Suprapubic skin (tissue), 4 donors: ENCODE measurements around the gene PANX2. TPM values are rescaled to one million over a fixed set of nuclear protein-coding genes. Genes with fewer than 3 reads are reported as not detected.
"Not testable (repeated sequence)": the region's sequence is repeated elsewhere in the genome, so short reads cannot be mapped to it uniquely, and the experiment has no call there.

ENCODE experiments used
- DNase-seq, 2 donors: peaks; one replicate each; pipeline ENCODE4 v3.0.0-alpha.2; 2019; ENCODE audit warnings: low spot score in 2 of 2
- H3K27ac ChIP-seq: fragments of 200-600 bp; sonication (generic); one replicate; pipeline ENCODE4 v1.5.1; 2019
- H3K27me3 ChIP-seq: fragments of 200-600 bp; sonication (generic); one replicate; pipeline ENCODE4 v1.5.1; 2019
- H3K36me3 ChIP-seq: fragments of 200-600 bp; sonication (generic); one replicate; pipeline ENCODE4 v1.5.1; 2019
- H3K4me1 ChIP-seq: fragments of 200-600 bp; sonication (generic); one replicate; pipeline ENCODE4 v1.5.1; 2019
- H3K4me3 ChIP-seq: fragments of 200-600 bp; sonication (generic); one replicate; pipeline ENCODE4 v1.5.1; 2019; ENCODE audit warnings: mild to moderate bottlenecking
- H3K9me3 ChIP-seq: fragments of 200-600 bp; sonication (generic); one replicate; pipeline ENCODE4 v1.5.1; 2019
- CTCF ChIP-seq, 2 donors: fragments of 200-600 bp in 1 of 2; fragments of 450-650 bp in 1 of 2; sonication (generic) in 1 of 2; IDR thresholded peaks; one replicate each; pipeline ENCODE4 v1.5.1; 2016 to 2019; ENCODE audit warnings: antibody characterized with exemption in 2 of 2, mild to moderate bottlenecking in 1 of 2, moderate library complexity in 1 of 2
- EP300 ChIP-seq: sonication (generic); formaldehyde crosslinking; IDR thresholded peaks from one replicate; pipeline ENCODE4 v1.6.1; 2017; ENCODE audit warnings: antibody characterized with exemption
- POLR2A ChIP-seq, 2 donors: fragments of 450-650 bp; IDR thresholded peaks; one replicate each; pipeline ENCODE4 v1.6.1; 2017; ENCODE audit warnings: antibody characterized with exemption in 2 of 2, mild to moderate bottlenecking in 2 of 2, moderate library complexity in 2 of 2
- POLR2AphosphoS5 ChIP-seq, 3 donors: sonication (generic); formaldehyde crosslinking; IDR thresholded peaks; one replicate each; pipeline ENCODE4 v1.6.1; 2017; ENCODE audit warnings: antibody characterized with exemption in 3 of 3
- WGBS: methylation state at CpG from one replicate; pipeline ENCODE4 v1.1.5; 2018; 5-methylcytosine and 5-hydroxymethylcytosine counted together
- total RNA-seq, 4 donors: library from RNA; depleted of rRNA; stranded (reverse); fragments of >200 nt; gene quantifications; one replicate each; pipeline ENCODE4 v1.1.0, GENCODE V29; 2016

PANX2 gene
- total RNA-seq, 4 donors from 2014 or later, result 1.2 to 2.8 (median 2.2) TPM

GRCh38 chr22:50144005-50144614 lies 26.4 kb upstream of the PANX2 start:
- Histone ChIP-seq H3K4me3 (no peak overlapping the region), H3K27me3 (peaks cover 3% of the 10 kb centered on the region), H3K9me3 (no peaks in the 10 kb centered on the region), H3K27ac (no peak overlapping the region), H3K36me3 (no peaks in the 10 kb centered on the region), H3K4me1 (peaks cover 2% of the 10 kb centered on the region)
- 87% methylated on average over 13 of the region's 18 CpGs for WGBS
- peak; percentile 33 to 71 for DNase-seq
- TF ChIP-seq POLR2AphosphoS5 (IDR thresholded peaks at IDR 0.05), result no peak
- TF ChIP-seq CTCF (IDR thresholded peaks at IDR 0.05), result no peak
- no peak for TF ChIP-seq EP300
- TF ChIP-seq POLR2A (IDR thresholded peaks at IDR 0.05), result no peak

GRCh38 chr22:50145721-50146438 lies 24.7 kb upstream of the PANX2 start:
- WGBS, result 68% methylated on average over 22 of the region's 25 CpGs
- Histone ChIP-seq H3K9me3 (no peaks in the 10 kb centered on the region), H3K36me3 (no peaks in the 10 kb centered on the region), H3K27me3 (peaks cover 3% of the 10 kb centered on the region), H3K4me1 (peaks cover 2% of the 10 kb centered on the region), H3K27ac (no peak overlapping the region), H3K4me3 (no peak overlapping the region)
- peak; percentile 53 to 59 for DNase-seq
- no peak for TF ChIP-seq POLR2AphosphoS5 (IDR thresholded peaks at IDR 0.05)
- TF ChIP-seq CTCF (IDR thresholded peaks at IDR 0.05), result no peak
- no peak for TF ChIP-seq POLR2A (IDR thresholded peaks at IDR 0.05)
- TF ChIP-seq EP300, result no peak

GRCh38 chr22:50146439-50147238 lies 23.9 kb upstream of the PANX2 start:
- no peak overlapping the region for H3K27ac ChIP-seq
- no peaks in the 10 kb centered on the region for H3K9me3 ChIP-seq
- WGBS, result 54% methylated on average over 18 of the region's 27 CpGs
- no peak for TF ChIP-seq POLR2A (IDR thresholded peaks at IDR 0.05)
- TF ChIP-seq CTCF (IDR thresholded peaks at IDR 0.05), result peak; percentile 35 to 70
- H3K4me1 ChIP-seq, result peaks cover 2% of the 10 kb centered on the region
- DNase-seq, result peak; percentile 63 to 81
- H3K27me3 ChIP-seq, result peaks cover 3% of the 10 kb centered on the region
- no peaks in the 10 kb centered on the region for H3K36me3 ChIP-seq
- no peak overlapping the region for H3K4me3 ChIP-seq

- 90% methylated on average over 14 of the region's 26 CpGs for WGBS
Measured at GRCh38 chr22:50147258-50148165, 23.0 kb upstream of the PANX2 start.

GRCh38 chr22:50148166-50148500 lies 22.4 kb upstream of the PANX2 start:
- TF ChIP-seq POLR2AphosphoS5 (IDR thresholded peaks at IDR 0.05) (no peak), POLR2A (IDR thresholded peaks at IDR 0.05) (no peak), CTCF (IDR thresholded peaks at IDR 0.05) (no peak), EP300 (no peak)
- H3K27me3 ChIP-seq, result peaks cover 3% of the 10 kb centered on the region
- H3K4me1 ChIP-seq, result peaks cover 2% of the 10 kb centered on the region
- H3K9me3 ChIP-seq, result no peaks in the 10 kb centered on the region
- no peak overlapping the region for H3K4me3 ChIP-seq
- WGBS, result 91% methylated on average over 12 of the region's 12 CpGs
- H3K36me3 ChIP-seq, result no peaks in the 10 kb centered on the region
- H3K27ac ChIP-seq, result no peak overlapping the region
- DNase-seq, result peak in 1 of 2 donors; percentile 42

More at GRCh38 chr22:50147258-50148165, 23.0 kb upstream of the PANX2 start:
- H3K27me3 ChIP-seq, H3K4me3 ChIP-seq, H3K27ac ChIP-seq, H3K36me3 ChIP-seq, H3K4me1 ChIP-seq, H3K9me3 ChIP-seq: not testable (repeated sequence)
- peak; percentile 4 to 31 for DNase-seq
